ENCODE data around the gene ZFPL1.

DNA sequence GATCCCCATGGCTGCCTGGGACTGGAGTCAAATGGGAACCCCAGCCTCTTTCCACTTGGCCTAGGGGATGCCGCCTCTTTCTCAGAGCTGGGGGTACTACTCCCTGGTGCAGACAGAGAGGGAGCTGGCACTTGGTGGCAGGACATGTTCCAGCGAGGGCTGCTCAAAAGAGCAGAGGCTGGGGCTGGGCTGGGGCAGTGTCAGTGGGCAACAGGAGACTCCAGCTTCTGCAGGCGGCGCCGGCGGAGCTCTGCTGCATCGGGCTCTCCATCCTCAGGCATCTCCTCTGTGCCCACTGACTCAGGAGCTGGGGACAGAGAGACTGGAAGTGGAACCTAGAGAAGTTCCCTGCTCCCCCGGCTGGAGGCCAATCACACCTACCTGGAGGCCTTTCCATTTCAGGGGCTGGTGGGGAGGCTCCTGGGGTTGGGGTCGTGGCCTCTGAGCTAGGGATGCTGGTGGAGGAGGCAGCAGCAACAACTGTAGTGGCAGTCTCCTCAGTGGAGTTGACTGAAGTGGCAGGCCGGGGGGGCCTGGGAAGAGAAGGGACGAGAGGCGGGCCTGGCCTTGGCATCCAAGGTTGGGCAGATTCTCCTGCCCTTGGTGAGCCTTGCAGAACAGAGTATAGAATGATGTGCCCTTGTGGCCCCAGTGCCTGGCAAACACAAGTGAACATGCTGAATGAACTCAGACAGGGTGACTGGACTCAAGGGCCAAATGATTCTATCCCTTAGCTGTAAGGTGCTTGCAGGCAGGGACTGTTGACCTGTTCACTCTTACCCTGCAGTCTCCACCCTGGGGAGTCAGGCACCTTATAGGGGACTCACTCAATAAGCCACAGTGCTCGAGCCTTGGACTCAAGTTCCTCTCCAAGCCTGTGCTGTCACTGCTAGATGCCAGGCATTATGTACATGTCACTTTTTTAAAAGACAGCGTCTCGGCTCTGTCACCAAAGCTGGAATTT lies 44.4 kb downstream of the ZFPL1 start:
- TF ChIP-seq, protein P1, sequence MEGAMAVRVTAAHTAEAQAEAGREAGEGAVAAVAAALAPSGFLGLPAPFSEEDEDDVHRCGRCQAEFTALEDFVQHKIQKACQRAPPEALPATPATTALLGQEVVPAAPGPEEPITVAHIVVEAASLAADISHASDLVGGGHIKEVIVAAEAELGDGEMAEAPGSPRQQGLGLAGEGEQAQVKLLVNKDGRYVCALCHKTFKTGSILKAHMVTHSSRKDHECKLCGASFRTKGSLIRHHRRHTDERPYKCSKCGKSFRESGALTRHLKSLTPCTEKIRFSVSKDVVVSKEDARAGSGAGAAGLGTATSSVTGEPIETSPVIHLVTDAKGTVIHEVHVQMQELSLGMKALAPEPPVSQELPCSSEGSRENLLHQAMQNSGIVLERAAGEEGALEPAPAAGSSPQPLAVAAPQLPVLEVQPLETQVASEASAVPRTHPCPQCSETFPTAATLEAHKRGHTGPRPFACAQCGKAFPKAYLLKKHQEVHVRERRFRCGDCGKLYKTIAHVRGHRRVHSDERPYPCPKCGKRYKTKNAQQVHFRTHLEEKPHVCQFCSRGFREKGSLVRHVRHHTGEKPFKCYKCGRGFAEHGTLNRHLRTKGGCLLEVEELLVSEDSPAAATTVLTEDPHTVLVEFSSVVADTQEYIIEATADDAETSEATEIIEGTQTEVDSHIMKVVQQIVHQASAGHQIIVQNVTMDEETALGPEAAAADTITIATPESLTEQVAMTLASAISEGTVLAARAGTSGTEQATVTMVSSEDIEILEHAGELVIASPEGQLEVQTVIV (CRISPR knock-in tag; IDR thresholded peaks at IDR 0.05; ENCODE audit: borderline replicate concordance), result no peak
- TF ChIP-seq, protein P2, sequence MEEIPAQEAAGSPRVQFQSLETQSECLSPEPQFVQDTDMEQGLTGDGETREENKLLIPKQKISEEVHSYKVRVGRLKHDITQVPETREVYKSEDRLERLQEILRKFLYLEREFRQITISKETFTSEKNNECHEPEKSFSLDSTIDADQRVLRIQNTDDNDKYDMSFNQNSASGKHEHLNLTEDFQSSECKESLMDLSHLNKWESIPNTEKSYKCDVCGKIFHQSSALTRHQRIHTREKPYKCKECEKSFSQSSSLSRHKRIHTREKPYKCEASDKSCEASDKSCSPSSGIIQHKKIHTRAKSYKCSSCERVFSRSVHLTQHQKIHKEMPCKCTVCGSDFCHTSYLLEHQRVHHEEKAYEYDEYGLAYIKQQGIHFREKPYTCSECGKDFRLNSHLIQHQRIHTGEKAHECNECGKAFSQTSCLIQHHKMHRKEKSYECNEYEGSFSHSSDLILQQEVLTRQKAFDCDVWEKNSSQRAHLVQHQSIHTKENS (CRISPR knock-in tag; IDR thresholded peaks at IDR 0.05), result no peak
- TF ChIP-seq POLR2AphosphoS5 (IDR thresholded peaks at IDR 0.05; ENCODE audit: control insufficient read depth, insufficient read depth, low read depth, low read length), result no peak
- TF ChIP-seq ZNF778 (CRISPR knock-in tag; IDR thresholded peaks at IDR 0.05), result no peak

Measured in K562 (cell line).